Heart right ventricle (tissue), 16 donors: Measurements from ENCODE around the gene ATP6V0B. TPM values are rescaled to one million over a fixed set of nuclear protein-coding genes. Genes with fewer than 3 reads are reported as not detected.

Experiments
- ATAC-seq, 8 donors: fragments of 200-7000 bp; cut with Tn5 transposase; one replicate each; pipeline ENCODE4 v1.9.1; 2020; ENCODE audit warnings: mild to moderate bottlenecking in 8 of 8, moderate library complexity in 8 of 8, moderate number of reproducible peaks in 1 of 8
- DNase-seq, 2 donors: peaks; one replicate each; pipeline ENCODE4 v3.0.0-alpha.2; 2020
- H3K27ac ChIP-seq, 10 donors: fragments of 200-600 bp; sonication (generic) in 2 of 10; one replicate each; pipeline versions ENCODE4 v1.5.0 to v1.8.0; 2020 to 2022; ENCODE audit warnings: mild to moderate bottlenecking in 3 of 10
- H3K27me3 ChIP-seq, 7 donors: fragments of 200-600 bp; one replicate each; pipeline ENCODE4 v1.8.0; 2021 to 2022; ENCODE audit warnings: mild to moderate bottlenecking in 2 of 7
- H3K36me3 ChIP-seq, 9 donors: fragments of 200-600 bp; sonication (generic) in 1 of 9; one replicate each; pipeline versions ENCODE4 v1.5.0 to v1.8.0; 2020 to 2022; ENCODE audit warnings: mild to moderate bottlenecking in 2 of 9
- H3K4me1 ChIP-seq, 9 donors: fragments of 200-600 bp; sonication (generic) in 1 of 9; one replicate each; pipeline versions ENCODE4 v1.5.0 to v1.8.0; 2020 to 2022; ENCODE audit warnings: mild to moderate bottlenecking in 4 of 9
- H3K4me3 ChIP-seq, 10 donors: fragments of 200-600 bp; sonication (generic) in 2 of 10; one replicate each; pipeline versions ENCODE4 v1.5.0 to v1.8.0; 2020 to 2022; ENCODE audit warnings: mild to moderate bottlenecking in 7 of 10, moderate library complexity in 2 of 10
- H3K9me3 ChIP-seq, 11 donors: fragments of 200-600 bp in 10 of 11; sonication (generic) in 2 of 11; one replicate each; pipeline versions ENCODE4 v1.5.0 to v1.8.0; 2013 to 2022; ENCODE audit warnings: mild to moderate bottlenecking in 2 of 11, control low read depth in 1 of 11, moderate library complexity in 1 of 11
- WGBS, 2 donors: extraction: QIAGEN DNeasy Blood & Tissue Kit; methylation state at CpG; one replicate each; pipeline ENCODE4 v1.1.7; 2013; ENCODE audit warnings: inconsistent platforms in 1 of 2; 5-methylcytosine and 5-hydroxymethylcytosine counted together
- intact Hi-C, 10 donors: fragments of 100-400 bp; cut with DNase I; formaldehyde crosslinking; loops; one replicate each; pipeline versions ENCODE4 v1.11.1 to v1.14.2; 2022
- polyA plus RNA-seq, 2 donors: library from polyadenylated mRNA; stranded (reverse); fragments of 200-250 nt; gene quantifications; one replicate each; pipeline ENCODE4 v1.2.3, GENCODE V29; 2013
- total RNA-seq, 10 donors: library from RNA; stranded (reverse); fragmentation: NEBNext Ultra II Directional in 3 of 10; extraction: Animal tissue kit (Norgen Biotek cat#: 25700) in 3 of 10; gene quantifications; one replicate each; pipeline versions ENCODE4 v1.2.1 to v1.2.4, GENCODE V29; 2021 to 2023
- TF ChIP-seq, protein P1 (sequence below), 9 donors: fragments of 200-600 bp; sonication (generic) in 2 of 9; IDR thresholded peaks; one replicate each; pipeline versions ENCODE4 v1.5.0 to v1.8.0; 2021 to 2022; ENCODE audit warnings: antibody characterized with exemption in 9 of 9, mild to moderate bottlenecking in 5 of 9, moderate library complexity in 1 of 9
- donor health status: Arrhythmogenic right ventricular cardiomyopathy.
- donor health status: ischemic (EF 13 %, LVEDD 7.1; RV severe dilation, severe dysfunction).
- donor health status: healthy with polysubstance abuse.
- donor health status: DM: no; HTN: yes; CAD: no.
- donor health status: DM: no; HTN: no; CAD: no.
- donor health status: ischemic (EF 25% LVEDD 6.9; RV normal size, moderate dysfunction).
- donor health status: ischemic (EF 25% LVEDD 5.7; RV mildly dilated, moderate dysfunction).
- donor health status: healthy.
- donor health status: DM: yes; HTN: yes; CAD: no.
- donor health status: Ischemic cardiomyopathy.
- donor health status: ischemic (EF 35%, LVEDD 5.7; RV mildly dilated, moderate dysfunction).
- donor health status: nonischemic (EF 11% LVEDD 7.7; RV severe dilation, severe dysfunction).
- donor health status: DM: yes; HTN: yes; CAD: no.
- donor health status: PGD.
- donor health status: ischemic (EF 29% LVEDD 5.4; RV normal size, mild dysfunction).
- donor health status: nonischemic (EF 23%, LVEDD 6.1; RV moderate dilation, normal function).

ATP6V0B gene
- total and polyA plus RNA-seq, 12 donors = 63.1 to 227 (median 74.3) TPM

DNA sequence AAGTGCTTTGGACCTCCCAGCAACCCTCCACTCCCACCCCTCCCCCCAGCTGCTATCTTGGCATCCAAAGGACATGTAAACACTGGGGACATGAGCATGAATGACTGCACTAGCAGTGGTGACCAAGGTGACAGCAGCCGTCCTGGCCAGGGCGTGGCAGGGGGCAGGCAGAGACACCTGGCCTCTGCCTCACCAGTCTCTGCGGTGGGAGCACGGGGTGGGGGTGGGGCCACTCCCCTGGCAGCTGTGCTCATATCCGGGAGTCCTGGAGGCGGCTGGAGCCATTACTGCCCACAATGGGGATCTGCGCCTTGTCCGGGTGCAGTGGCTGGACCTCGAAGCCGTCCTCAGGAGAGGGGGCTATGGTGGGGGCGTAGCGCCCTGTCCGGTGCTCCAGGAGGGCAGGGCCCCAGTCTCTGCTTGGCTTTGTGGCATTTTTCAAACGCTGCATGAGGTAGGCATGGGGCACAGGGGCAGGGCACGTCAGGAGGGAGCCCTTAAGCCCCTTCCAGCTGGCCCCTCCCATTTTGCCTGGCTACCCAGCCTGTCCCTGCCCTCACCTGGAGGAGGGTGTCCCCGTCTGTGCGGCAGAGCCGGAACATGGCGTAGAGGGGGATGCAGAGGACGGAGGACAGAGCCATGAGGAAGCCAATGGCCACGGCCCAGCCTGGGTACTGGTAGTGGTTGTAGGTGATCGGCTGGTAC is 22.7 kb downstream of the ATP6V0B start:
- Histone ChIP-seq H3K9me3 (no peaks in the 10 kb centered on the region), H3K27ac (no peak overlapping the region), H3K4me3 (no peak overlapping the region), H3K4me1 (peaks cover 0 to 10% (median under 1%) of the 10 kb centered on the region in 9 donors), H3K36me3 (no peaks in the 10 kb centered on the region), H3K27me3 (no peaks in the 10 kb centered on the region)
- DNase-seq (no peak), ATAC-seq (no peak)
- TF ChIP-seq, protein P1, sequence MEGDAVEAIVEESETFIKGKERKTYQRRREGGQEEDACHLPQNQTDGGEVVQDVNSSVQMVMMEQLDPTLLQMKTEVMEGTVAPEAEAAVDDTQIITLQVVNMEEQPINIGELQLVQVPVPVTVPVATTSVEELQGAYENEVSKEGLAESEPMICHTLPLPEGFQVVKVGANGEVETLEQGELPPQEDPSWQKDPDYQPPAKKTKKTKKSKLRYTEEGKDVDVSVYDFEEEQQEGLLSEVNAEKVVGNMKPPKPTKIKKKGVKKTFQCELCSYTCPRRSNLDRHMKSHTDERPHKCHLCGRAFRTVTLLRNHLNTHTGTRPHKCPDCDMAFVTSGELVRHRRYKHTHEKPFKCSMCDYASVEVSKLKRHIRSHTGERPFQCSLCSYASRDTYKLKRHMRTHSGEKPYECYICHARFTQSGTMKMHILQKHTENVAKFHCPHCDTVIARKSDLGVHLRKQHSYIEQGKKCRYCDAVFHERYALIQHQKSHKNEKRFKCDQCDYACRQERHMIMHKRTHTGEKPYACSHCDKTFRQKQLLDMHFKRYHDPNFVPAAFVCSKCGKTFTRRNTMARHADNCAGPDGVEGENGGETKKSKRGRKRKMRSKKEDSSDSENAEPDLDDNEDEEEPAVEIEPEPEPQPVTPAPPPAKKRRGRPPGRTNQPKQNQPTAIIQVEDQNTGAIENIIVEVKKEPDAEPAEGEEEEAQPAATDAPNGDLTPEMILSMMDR (IDR thresholded peaks at IDR 0.05) = no peak
- intact Hi-C loops = loop anchor here in 1 of 10 donors (10.0 kb wide), 1 partner anchor 217 kb away; the partner anchor contains the start of gene DMAP1
- 84% methylated on average over 22 of the region's 22 CpGs for WGBS, 2 donors

GRCh38 chr1:43998000-43998378 is 23.2 kb downstream of the ATP6V0B start:
- 82 to 84% methylated on average over 11 of the region's 11 CpGs for WGBS, 2 donors
- no peak for DNase-seq
- Histone ChIP-seq H3K4me1 (peaks cover 0 to 10% (median 0%) of the 10 kb centered on the region in 9 donors), H3K36me3 (no peaks in the 10 kb centered on the region), H3K4me3 (no peak overlapping the region), H3K27me3 (no peaks in the 10 kb centered on the region), H3K9me3 (no peaks in the 10 kb centered on the region), H3K27ac (no peak overlapping the region)
- intact Hi-C loops = loop anchor here in 1 of 10 donors (10.0 kb wide), 1 partner anchor 217 kb away; the partner anchor contains the start of gene DMAP1
- TF ChIP-seq, protein P1 (IDR thresholded peaks at IDR 0.05) = no peak
- no peak for ATAC-seq

DNA sequence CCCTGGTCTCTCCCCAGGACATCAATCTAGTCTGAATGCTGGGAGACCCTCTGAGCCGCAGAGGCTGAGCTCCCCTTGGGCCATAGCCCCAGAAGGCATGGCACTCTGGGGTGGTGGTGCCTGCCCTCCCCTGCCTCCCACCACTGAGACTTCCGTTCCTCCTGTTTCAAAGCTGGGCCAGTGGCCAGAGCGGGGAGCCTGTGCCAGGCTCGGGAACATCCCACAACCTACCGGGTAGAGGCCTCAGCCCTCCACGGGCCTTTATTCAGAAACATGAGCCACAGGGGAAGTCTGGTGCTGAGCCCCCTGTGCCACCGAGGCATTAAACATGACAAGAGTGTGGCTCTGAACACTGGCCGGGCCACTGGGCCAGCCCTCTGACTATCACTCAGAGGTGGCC is 24.7 kb downstream of the ATP6V0B start:
- TF ChIP-seq, protein P1 (IDR thresholded peaks at IDR 0.05) = no peak
- DNase-seq (no peak), ATAC-seq (no peak)
- 68 to 82% methylated on average over 8 of the region's 8 CpGs for WGBS, 2 donors
- intact Hi-C loops = loop anchor here in 1 of 10 donors (10.0 kb wide), 1 partner anchor 215 kb away; the partner anchor contains the start of gene DMAP1
- H3K27me3 ChIP-seq = no peaks in the 10 kb centered on the region
- no peak overlapping the region for H3K27ac ChIP-seq
- no peaks in the 10 kb centered on the region for H3K36me3 ChIP-seq
- peaks cover 0 to 10% (median 0%) of the 10 kb centered on the region in 9 donors for H3K4me1 ChIP-seq
- no peak overlapping the region for H3K4me3 ChIP-seq
- no peaks in the 10 kb centered on the region for H3K9me3 ChIP-seq

DNA sequence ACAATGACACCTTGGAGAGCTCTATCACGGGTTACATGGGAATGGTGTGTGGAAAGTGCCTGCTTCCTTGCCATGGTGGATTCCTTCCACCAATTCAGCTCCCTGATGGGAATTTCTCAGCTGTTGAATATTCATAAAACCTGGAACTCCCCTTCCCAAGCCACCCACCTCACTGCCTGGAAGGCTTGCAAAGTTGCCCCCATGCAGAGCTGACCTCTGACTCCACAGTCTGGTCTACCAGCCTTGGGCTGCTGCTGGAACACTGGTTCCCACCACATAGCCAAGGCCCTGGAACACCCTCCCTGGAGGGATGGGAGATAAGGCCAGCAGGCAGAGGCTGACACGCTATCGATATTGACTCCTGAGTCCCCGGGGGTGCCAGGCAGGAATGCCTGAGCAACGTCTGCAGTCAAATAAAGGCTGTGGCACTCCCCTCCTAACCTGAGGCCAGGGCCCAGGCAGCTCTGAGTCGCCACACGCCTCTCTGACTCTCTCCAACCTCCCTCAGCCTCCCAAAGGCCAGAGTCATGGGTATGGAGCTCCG is 25.4 kb downstream of the ATP6V0B start:
- no peaks in the 10 kb centered on the region for H3K36me3 ChIP-seq
- 69% methylated on average over 8 of the region's 8 CpGs for WGBS, 2 donors
- H3K9me3 ChIP-seq = no peaks in the 10 kb centered on the region
- intact Hi-C loops = loop anchor here in 3 of 10 donors (5.0 kb wide), 2 partner anchors 37 to 47 kb away; no protein-coding TSS in a partner anchor
- ATAC-seq = no peak
- TF ChIP-seq, protein P1 (IDR thresholded peaks at IDR 0.05) = no peak
- peaks cover 0 to 10% (median 0%) of the 10 kb centered on the region in 9 donors for H3K4me1 ChIP-seq
- no peak for DNase-seq
- H3K27me3 ChIP-seq = no peaks in the 10 kb centered on the region
- H3K27ac ChIP-seq = no peak overlapping the region
- no peak overlapping the region for H3K4me3 ChIP-seq
